ENCODE measurements around the gene ALKBH8.
"Not testable (repeated sequence)": the region's sequence is repeated elsewhere in the genome, so short reads cannot be mapped to it uniquely, and the experiment has no call there.

The ALKBH8 gene

GRCh38 chr11:107508201-107508857 lies 57.2 kb downstream of the ALKBH8 start:
- Histone ChIP-seq H3K9me3 (no peaks in the 10 kb centered on the region), H3K36me3 (peaks cover 15% of the 10 kb centered on the region), H3K27me3 (no peaks in the 10 kb centered on the region), H3K4me1 (no peaks in the 10 kb centered on the region), H3K4me3 (ENCODE audit: low read depth, low read length) (no peak overlapping the region)
- no peak for DNase-seq
- no peak for TF ChIP-seq CTCF (IDR thresholded peaks at IDR 0.05; ENCODE audit: low read depth, low read length)

- H3K9me3 ChIP-seq = 0 out of 2 replicates have a peak, but pooled peaks cover 4% of the 10 kb centered on the region
- H3K4me1 ChIP-seq = no peaks in the 10 kb centered on the region
- no peak overlapping the region for H3K4me3 ChIP-seq (ENCODE audit: low read depth, low read length)
- H3K36me3 ChIP-seq = peaks cover 23% of the 10 kb centered on the region
- no peak for DNase-seq
- H3K27me3 ChIP-seq = no peaks in the 10 kb centered on the region
- TF ChIP-seq CTCF (IDR thresholded peaks at IDR 0.05; ENCODE audit: low read depth, low read length) = no peak
These were observed 59.8 kb downstream of the ALKBH8 start for GRCh38 chr11:107505647-107506225.

GRCh38 chr11:107504981-107505380 lies 60.6 kb downstream of the ALKBH8 start:
- Histone ChIP-seq H3K9me3 (0 out of 2 replicates have a peak, but pooled peaks cover 4% of the 10 kb centered on the region), H3K4me1 (no peaks in the 10 kb centered on the region), H3K36me3 (peaks cover 23% of the 10 kb centered on the region), H3K27me3 (no peaks in the 10 kb centered on the region), H3K4me3 (ENCODE audit: low read depth, low read length) (no peak overlapping the region)
- DNase-seq = no peak
- TF ChIP-seq CTCF (IDR thresholded peaks at IDR 0.05; ENCODE audit: low read depth, low read length) = no peak

GRCh38 chr11:107501713-107502112 lies 63.8 kb downstream of the ALKBH8 start:
- TF ChIP-seq CTCF (IDR thresholded peaks at IDR 0.05; ENCODE audit: low read depth, low read length) = no peak
- Histone ChIP-seq H3K27me3 (no peaks in the 10 kb centered on the region), H3K9me3 (0 out of 2 replicates have a peak, but pooled peaks cover 4% of the 10 kb centered on the region), H3K4me3 (ENCODE audit: low read depth, low read length) (no peak overlapping the region), H3K4me1 (no peaks in the 10 kb centered on the region), H3K36me3 (peaks cover 14% of the 10 kb centered on the region)
- DNase-seq = no peak

GRCh38 chr11:107497371-107497770 lies 68.2 kb downstream of the ALKBH8 start:
- not testable (repeated sequence) for DNase-seq; H3K9me3 ChIP-seq; H3K4me3 ChIP-seq (ENCODE audit: low read depth, low read length); H3K27me3 ChIP-seq; H3K36me3 ChIP-seq; H3K4me1 ChIP-seq

GRCh38 chr11:107496011-107496410 lies 69.5 kb downstream of the ALKBH8 start:
- no peak for DNase-seq
- TF ChIP-seq CTCF (IDR thresholded peaks at IDR 0.05; ENCODE audit: low read depth, low read length) = no peak

More at GRCh38 chr11:107496011-107496410, 69.5 kb downstream of the ALKBH8 start:
- Histone ChIP-seq H3K4me1 (no peaks in the 10 kb centered on the region), H3K36me3 (no peaks in the 10 kb centered on the region), H3K9me3 (no peaks in the 10 kb centered on the region), H3K4me3 (ENCODE audit: low read depth, low read length) (no peak overlapping the region), H3K27me3 (no peaks in the 10 kb centered on the region)

Measured in BE2C (cell line).